ENCODE data around the gene CRTC1. TPM values are rescaled to one million over a fixed set of nuclear protein-coding genes. Genes with fewer than 3 reads are reported as not detected.

The CRTC1 gene
- total RNA-seq, 4 donors from 2014 or later = 3.8 to 8.9 (median 6.3) TPM

- no peak for ATAC-seq
- Histone ChIP-seq H3K4me3 (no peak overlapping the region), H3K27ac (peak overlapping the region; percentile 79 to 98 (median 90)), H3K27me3 (no peaks in the 10 kb centered on the region), H3K4me1 (peaks cover 2 to 84% (median 38%) of the 10 kb centered on the region in 3 donors), H3K36me3 (no peaks in the 10 kb centered on the region), H3K9me3 (no peaks in the 10 kb centered on the region)
- no peak for TF ChIP-seq POLR2A (IDR thresholded peaks at IDR 0.05)
- no peak for TF ChIP-seq EP300 (IDR thresholded peaks at IDR 0.05)
- TF ChIP-seq POLR2AphosphoS5 (IDR thresholded peaks at IDR 0.05) = no peak
- no peak for TF ChIP-seq CTCF (IDR thresholded peaks at IDR 0.05)
- WGBS, 2 donors (ENCODE audit: low coverage in 1 of 2) = 80% methylated on average over 2 of the region's 6 CpGs; no CpG with 5 or more reads in 1 of the 2 donors
These were observed 31.7 kb upstream of the CRTC1 start for GRCh38 chr19:18651733-18652132.

- 100% methylated on average over 1 of the region's 1 CpG; no CpG with 5 or more reads in 1 of the 2 donors for WGBS, 2 donors (ENCODE audit: low coverage in 1 of 2)
- no peaks in the 10 kb centered on the region for H3K9me3 ChIP-seq
- no peak overlapping the region for H3K27ac ChIP-seq
- H3K27me3 ChIP-seq = no peaks in the 10 kb centered on the region
- H3K36me3 ChIP-seq = no peaks in the 10 kb centered on the region
- H3K4me1 ChIP-seq = peaks cover 2 to 84% (median 53%) of the 10 kb centered on the region in 3 donors
- ATAC-seq = no peak
- TF ChIP-seq POLR2A (IDR thresholded peaks at IDR 0.05) = no peak
- no peak for TF ChIP-seq EP300 (IDR thresholded peaks at IDR 0.05)
- TF ChIP-seq CTCF (IDR thresholded peaks at IDR 0.05) = no peak
- no peak for TF ChIP-seq POLR2AphosphoS5 (IDR thresholded peaks at IDR 0.05)
- no peak overlapping the region for H3K4me3 ChIP-seq
These were observed 29.6 kb upstream of the CRTC1 start for GRCh38 chr19:18653853-18654252.

GRCh38 chr19:18654469-18654868, 29.0 kb upstream of the CRTC1 start:
- ATAC-seq = no peak
- H3K9me3 ChIP-seq = no peaks in the 10 kb centered on the region
- no peak overlapping the region for H3K4me3 ChIP-seq
- no peaks in the 10 kb centered on the region for H3K36me3 ChIP-seq
- peaks cover 0 to 84% (median 51%) of the 10 kb centered on the region in 3 donors for H3K4me1 ChIP-seq
- TF ChIP-seq EP300 (IDR thresholded peaks at IDR 0.05) (no peak), POLR2AphosphoS5 (IDR thresholded peaks at IDR 0.05) (no peak), CTCF (IDR thresholded peaks at IDR 0.05) (no peak), POLR2A (IDR thresholded peaks at IDR 0.05) (no peak)
- 93 to 98% methylated on average over 7 of the region's 7 CpGs for WGBS, 2 donors (ENCODE audit: low coverage in 1 of 2)
- no peaks in the 10 kb centered on the region for H3K27me3 ChIP-seq
- no peak overlapping the region for H3K27ac ChIP-seq

- Histone ChIP-seq H3K4me3 (no peak overlapping the region), H3K27ac (peak overlapping the region in 1 of 4 donors; percentile 84), H3K4me1 (peaks cover 0 to 84% (median 51%) of the 10 kb centered on the region in 3 donors), H3K36me3 (no peaks in the 10 kb centered on the region), H3K27me3 (no peaks in the 10 kb centered on the region), H3K9me3 (no peaks in the 10 kb centered on the region)
- no peak for ATAC-seq
- 100% methylated on average over 1 of the region's 13 CpGs; no CpG with 5 or more reads in 1 of the 2 donors for WGBS, 2 donors (ENCODE audit: low coverage in 1 of 2)
- TF ChIP-seq CTCF (IDR thresholded peaks at IDR 0.05) = no peak
- TF ChIP-seq POLR2AphosphoS5 (IDR thresholded peaks at IDR 0.05) = no peak
- no peak for TF ChIP-seq POLR2A (IDR thresholded peaks at IDR 0.05)
- no peak for TF ChIP-seq EP300 (IDR thresholded peaks at IDR 0.05)
These were observed 28.2 kb upstream of the CRTC1 start for GRCh38 chr19:18655173-18655844.

Measured in gastroesophageal sphincter (tissue), 4 donors.